GM12874 (cell line): Measurements from ENCODE around the gene REXO5.

Source experiments
- CTCF ChIP-seq: IDR thresholded peaks from 2 replicates; pipeline ENCODE4 v1.5.1; 2011; ENCODE audit warnings: low read depth, mild to moderate bottlenecking, control low read depth, low read length, moderate library complexity; ENCODE audit not compliant: insufficient read depth

The REXO5 gene

GRCh38 chr16:20784204-20784603, 22.1 kb upstream of the REXO5 start:
- no peak for TF ChIP-seq CTCF

DNA sequence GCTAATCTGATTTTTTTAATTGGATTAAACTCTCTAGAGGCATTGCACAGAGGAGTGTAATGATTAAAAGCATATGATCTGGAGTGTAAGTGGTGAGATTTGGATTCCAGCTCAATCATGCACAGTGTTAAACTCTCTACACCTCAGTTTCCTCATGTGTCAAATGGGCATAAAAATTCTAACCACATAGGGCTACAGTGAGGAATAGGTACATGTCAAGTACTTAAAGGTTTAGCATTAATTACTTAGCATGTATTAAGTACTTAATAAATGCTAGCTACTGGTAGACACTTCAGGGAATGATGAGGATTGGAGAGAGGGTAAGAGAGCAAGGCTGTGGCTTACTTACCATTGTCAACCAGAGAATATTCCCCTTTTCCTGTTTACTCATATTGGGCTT, 17.2 kb upstream of the REXO5 start:
- TF ChIP-seq CTCF, result no peak

- TF ChIP-seq CTCF, result no peak
These were observed 14.3 kb upstream of the REXO5 start for GRCh38 chr16:20791923-20792612.

GRCh38 chr16:20798364-20798763, 8.0 kb upstream of the REXO5 start:
- no peak for TF ChIP-seq CTCF

DNA sequence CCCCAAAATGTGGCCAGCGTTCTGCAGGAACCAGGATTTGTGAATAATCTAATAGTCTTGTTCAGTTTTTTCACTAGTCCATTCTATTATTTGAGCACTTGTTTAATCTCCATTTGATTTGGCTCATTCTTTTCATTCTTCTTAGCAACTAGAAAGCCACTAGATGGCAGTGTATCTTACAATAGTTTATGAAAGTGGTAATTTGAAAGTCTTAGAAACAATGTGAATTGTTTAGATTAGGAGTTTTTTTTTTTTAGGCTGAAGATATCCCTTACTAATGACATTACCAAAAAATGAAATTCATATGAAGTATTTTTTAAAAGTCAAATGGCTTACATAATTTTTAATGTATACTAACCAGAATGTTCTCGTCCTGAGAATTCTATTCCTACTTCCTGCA, 6.7 kb upstream of the REXO5 start:
- no peak for TF ChIP-seq CTCF

DNA sequence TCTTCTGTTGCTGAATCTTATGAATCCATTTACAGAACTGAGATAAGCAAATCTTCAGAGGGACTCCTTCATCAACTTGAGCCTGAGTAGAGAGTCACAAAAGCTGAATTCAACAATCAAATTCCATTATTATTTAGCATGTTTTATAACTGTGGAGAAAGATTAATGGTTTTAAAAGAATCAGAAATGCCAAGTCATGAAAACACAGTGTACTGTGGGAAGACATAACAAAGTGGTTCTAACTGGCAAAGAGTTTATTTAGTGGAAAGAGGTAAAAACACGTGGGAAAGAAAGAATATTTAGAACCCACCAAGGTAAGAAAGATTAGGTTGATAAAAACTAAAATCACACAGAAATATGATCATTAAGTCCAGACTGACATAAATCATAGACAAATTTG, 5.0 kb upstream of the REXO5 start:
- TF ChIP-seq CTCF, result no peak

DNA sequence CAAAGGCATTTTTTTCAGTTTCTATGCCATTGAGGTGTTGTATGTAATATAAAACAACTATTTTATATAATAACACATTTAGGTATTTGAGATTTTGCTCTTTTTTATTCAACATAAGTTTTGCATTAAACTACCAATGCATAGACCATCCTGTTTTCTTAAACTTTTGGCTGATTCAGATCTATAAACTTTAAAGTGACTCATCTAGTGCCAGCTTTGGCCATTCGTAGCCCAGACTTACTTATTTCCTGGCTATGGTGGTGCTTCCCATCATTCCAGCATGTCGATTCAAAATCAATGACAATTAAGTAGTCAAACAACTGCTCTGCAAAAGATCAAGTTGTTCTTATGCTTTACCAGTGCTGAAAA, 3.2 kb upstream of the REXO5 start:
- no peak for TF ChIP-seq CTCF
